ENCODE data around the gene CASZ1. TPM values are rescaled to one million over a fixed set of nuclear protein-coding genes. Genes with fewer than 3 reads are reported as not detected.

The CASZ1 gene
- total and polyA plus RNA-seq, 2 experiments from 2014 or later, result 3.6 to 6.9 TPM

GRCh38 chr1:10631811-10632593 lies 164.4 kb downstream of the CASZ1 start:
- TF ChIP-seq EZH2 (IDR thresholded peaks at IDR 0.05; ENCODE audit: borderline replicate concordance) (no peak), CTCF (IDR thresholded peaks at IDR 0.05; ENCODE audit: poor library complexity) (no peak), EZH2phosphoT487 (IDR thresholded peaks at IDR 0.05; ENCODE audit: low read depth, severe bottlenecking, unreplicated experiment) (no peak)
- no peak for DNase-seq (ENCODE audit: low spot score)
- Histone ChIP-seq H3K9me3 (ENCODE audit: low read depth) (no peaks in the 10 kb centered on the region), H3K27me3 (no peaks in the 10 kb centered on the region), H2AFZ (no peak overlapping the region), H3K79me2 (no peaks in the 10 kb centered on the region), H3K9me2 (replicated peaks; ENCODE audit: insufficient read depth) (no peaks in the 10 kb centered on the region), H3K4me3 (no peak overlapping the region), H3K27ac (no peak overlapping the region), H4K20me1 (ENCODE audit: insufficient read depth, poor library complexity, severe bottlenecking) (no peaks in the 10 kb centered on the region), H3K4me2 (no peak overlapping the region), H3K4me1 (ENCODE audit: insufficient read depth) (peaks cover 9% of the 10 kb centered on the region), H3K36me3 (replicated peaks; ENCODE audit: insufficient read depth, low read depth) (no peaks in the 10 kb centered on the region)
- 80% methylated on average over 14 of the region's 14 CpGs for WGBS (ENCODE audit: low lambda C conversion rate, missing lambda C conversion rate)

GRCh38 chr1:10631121-10631810 lies 165.2 kb downstream of the CASZ1 start:
- no peaks in the 10 kb centered on the region for H4K20me1 ChIP-seq (ENCODE audit: insufficient read depth, poor library complexity, severe bottlenecking)
- H3K4me2 ChIP-seq, result no peak overlapping the region
- no peaks in the 10 kb centered on the region for H3K27me3 ChIP-seq
- no peaks in the 10 kb centered on the region for H3K36me3 ChIP-seq (replicated peaks; ENCODE audit: insufficient read depth, low read depth)
- no peaks in the 10 kb centered on the region for H3K79me2 ChIP-seq
- 95% methylated on average over 20 of the region's 20 CpGs for WGBS (ENCODE audit: low lambda C conversion rate, missing lambda C conversion rate)
- no peak overlapping the region for H2AFZ ChIP-seq
- TF ChIP-seq CTCF (IDR thresholded peaks at IDR 0.05; ENCODE audit: poor library complexity) (no peak), EZH2phosphoT487 (IDR thresholded peaks at IDR 0.05; ENCODE audit: low read depth, severe bottlenecking, unreplicated experiment) (no peak), EZH2 (IDR thresholded peaks at IDR 0.05; ENCODE audit: borderline replicate concordance) (no peak)
- no peak for DNase-seq (ENCODE audit: low spot score)
- no peak overlapping the region for H3K4me3 ChIP-seq
- H3K4me1 ChIP-seq (ENCODE audit: insufficient read depth), result peaks cover 12% of the 10 kb centered on the region
- no peak overlapping the region for H3K27ac ChIP-seq
- no peaks in the 10 kb centered on the region for H3K9me3 ChIP-seq (ENCODE audit: low read depth)
- no peaks in the 10 kb centered on the region for H3K9me2 ChIP-seq (replicated peaks; ENCODE audit: insufficient read depth)

GRCh38 chr1:10630661-10631120 lies 165.8 kb downstream of the CASZ1 start:
- Histone ChIP-seq H3K4me3 (no peak overlapping the region), H3K4me1 (ENCODE audit: insufficient read depth) (peaks cover 16% of the 10 kb centered on the region), H3K27ac (no peak overlapping the region), H3K9me3 (ENCODE audit: low read depth) (no peaks in the 10 kb centered on the region), H3K4me2 (no peak overlapping the region), H2AFZ (no peak overlapping the region), H3K9me2 (replicated peaks; ENCODE audit: insufficient read depth) (no peaks in the 10 kb centered on the region), H4K20me1 (ENCODE audit: insufficient read depth, poor library complexity, severe bottlenecking) (no peaks in the 10 kb centered on the region), H3K36me3 (replicated peaks; ENCODE audit: insufficient read depth, low read depth) (no peaks in the 10 kb centered on the region), H3K27me3 (no peaks in the 10 kb centered on the region), H3K79me2 (no peaks in the 10 kb centered on the region)
- DNase-seq (ENCODE audit: low spot score), result no peak
- TF ChIP-seq EZH2 (IDR thresholded peaks at IDR 0.05; ENCODE audit: borderline replicate concordance) (no peak), EZH2phosphoT487 (IDR thresholded peaks at IDR 0.05; ENCODE audit: low read depth, severe bottlenecking, unreplicated experiment) (no peak), CTCF (IDR thresholded peaks at IDR 0.05; ENCODE audit: poor library complexity) (no peak)
- WGBS (ENCODE audit: low lambda C conversion rate, missing lambda C conversion rate), result 91% methylated on average over 13 of the region's 13 CpGs

All from hepatocyte (in vitro differentiated cells).